Measurements from ENCODE around the gene MYCBPAP.

The MYCBPAP gene

GRCh38 chr17:50539762-50540559, 31.7 kb downstream of the MYCBPAP start:
- no peak for DNase-seq

- DNase-seq, result no peak
These were observed 32.5 kb downstream of the MYCBPAP start for GRCh38 chr17:50540560-50541401.

- DNase-seq, result no peak
These were observed 33.1 kb downstream of the MYCBPAP start for GRCh38 chr17:50541402-50541715.

- peak; percentile 19 to 90 (median 76) for DNase-seq
These were observed 33.8 kb downstream of the MYCBPAP start for GRCh38 chr17:50541716-50542688.

GRCh38 chr17:50542795-50543774, 34.8 kb downstream of the MYCBPAP start:
- no peak for DNase-seq

- no peak for DNase-seq
These were observed 36.3 kb downstream of the MYCBPAP start for GRCh38 chr17:50544516-50544915.

- no peak for DNase-seq
These were observed 37.1 kb downstream of the MYCBPAP start for GRCh38 chr17:50545311-50545710.

GRCh38 chr17:50546701-50547034, 38.4 kb downstream of the MYCBPAP start:
- DNase-seq, result no peak

GRCh38 chr17:50547035-50547735, 38.9 kb downstream of the MYCBPAP start, which contains the start of gene SPATA20:
SPATA20 (plus strand) TSS chr17:50547174; CDS start chr17:50547209, 35 bp downstream.
- peak; percentile 15 to 87 (median 56) for DNase-seq

GRCh38 chr17:50547736-50548083, 39.5 kb downstream of the MYCBPAP start:
- no peak for DNase-seq

- DNase-seq, result no peak
These were observed 40.6 kb downstream of the MYCBPAP start for GRCh38 chr17:50548831-50549230.

GRCh38 chr17:50549256-50549941, 41.2 kb downstream of the MYCBPAP start:
- DNase-seq, result no peak

GRCh38 chr17:50549969-50550368, 41.7 kb downstream of the MYCBPAP start:
- DNase-seq, result no peak

- DNase-seq, result peak in 12 of 14 donors; percentile 34 to 84 (median 50)
These were observed 42.6 kb downstream of the MYCBPAP start for GRCh38 chr17:50550661-50551432.

- no peak for DNase-seq
These were observed 43.2 kb downstream of the MYCBPAP start for GRCh38 chr17:50551433-50551815.

- DNase-seq, result no peak
These were observed 43.6 kb downstream of the MYCBPAP start for GRCh38 chr17:50551884-50552283.

- no peak for DNase-seq
These were observed 46.0 kb downstream of the MYCBPAP start for GRCh38 chr17:50554201-50554600.

GRCh38 chr17:50556803-50557202, 48.6 kb downstream of the MYCBPAP start:
- DNase-seq, result peak in 7 of 14 donors; percentile 24 to 100 (median 56)

GRCh38 chr17:50557630-50558029, 49.4 kb downstream of the MYCBPAP start:
- no peak for DNase-seq

All from C1 segment of cervical spinal cord (tissue), 14 donors.